Hepatocyte (in vitro differentiated cells): ENCODE results near the gene CDH1. TPM values are rescaled to one million over a fixed set of nuclear protein-coding genes. Genes with fewer than 3 reads are reported as not detected.

Experiments
- DNase-seq: peaks from one replicate; pipeline ENCODE4 v3.0.0-alpha.2; 2016; ENCODE audit warnings: low spot score
- H2AFZ ChIP-seq: fragments of 200-600 bp; sonication (generic); 2 replicates; pipeline ENCODE4 v1.6.0; 2016; ENCODE audit warnings: antibody characterized with exemption, mild to moderate bottlenecking
- H3K27ac ChIP-seq: fragments of 200-600 bp; sonication (generic); 2 replicates; pipeline ENCODE4 v1.5.1; 2016; ENCODE audit warnings: mild to moderate bottlenecking
- H3K27me3 ChIP-seq: fragments of 200-600 bp; sonication (generic); 2 replicates; pipeline ENCODE4 v1.6.1; 2016
- H3K36me3 ChIP-seq: fragments of 200-600 bp; sonication (generic); replicated peaks from 2 replicates; pipeline ENCODE4 v1.5.1; 2016; ENCODE audit warnings: low read depth; ENCODE audit not compliant: insufficient read depth
- H3K4me1 ChIP-seq: fragments of 200-600 bp; sonication (generic); 2 replicates; pipeline ENCODE4 v1.5.1; 2016; ENCODE audit warnings: mild to moderate bottlenecking, moderate library complexity; ENCODE audit not compliant: insufficient read depth
- H3K4me2 ChIP-seq: fragments of 200-600 bp; sonication (generic); 2 replicates; pipeline ENCODE4 v1.6.0; 2016
- H3K4me3 ChIP-seq: fragments of 200-600 bp; sonication (generic); 2 replicates; pipeline ENCODE4 v1.5.1; 2016; ENCODE audit warnings: mild to moderate bottlenecking
- H3K79me2 ChIP-seq: fragments of 200-600 bp; sonication (generic); 2 replicates; pipeline ENCODE4 v1.6.0; 2017; ENCODE audit warnings: mild to moderate bottlenecking
- H3K9me2 ChIP-seq: fragments of 200-600 bp; sonication (generic); replicated peaks from 2 replicates; pipeline ENCODE4 v1.6.0; 2017; ENCODE audit warnings: mild to moderate bottlenecking; ENCODE audit not compliant: insufficient read depth
- H3K9me3 ChIP-seq: fragments of 200-600 bp; sonication (generic); 2 replicates; pipeline ENCODE4 v1.5.1; 2016; ENCODE audit warnings: low read depth, mild to moderate bottlenecking
- H4K20me1 ChIP-seq: fragments of 200-600 bp; sonication (generic); 2 replicates; pipeline ENCODE4 v1.6.0; 2016; ENCODE audit warnings: mild to moderate bottlenecking; ENCODE audit not compliant: insufficient read depth, poor library complexity, severe bottlenecking
- EZH2 ChIP-seq: fragments of 200-600 bp; sonication (generic); IDR thresholded peaks from 2 replicates; pipeline ENCODE4 v1.6.1; 2016; ENCODE audit warnings: antibody characterized with exemption, mild to moderate bottlenecking, borderline replicate concordance
- EZH2phosphoT487 ChIP-seq: fragments of 200-600 bp; sonication (generic); IDR thresholded peaks from one replicate; pipeline ENCODE4 v1.6.1; 2018; ENCODE audit warnings: antibody characterized with exemption, mild to moderate bottlenecking, low read depth, moderate library complexity; ENCODE audit not compliant: unreplicated experiment, severe bottlenecking
- WGBS: methylation state at CpG from one replicate; pipeline ENCODE4 v1.1.6; 2016; ENCODE audit warnings: low lambda C conversion rate; ENCODE audit errors: missing lambda C conversion rate; 5-methylcytosine and 5-hydroxymethylcytosine counted together
- polyA plus RNA-seq: library from polyadenylated mRNA; unstranded; fragments of >200 nt; fragmentation: Nextera tagmentation; extraction: Ambion mirVana; gene quantifications from 2 replicates; pipeline ENCODE4 v1.2.1, GENCODE V29; 2016
- total RNA-seq: library from RNA; depleted of rRNA; stranded (reverse); fragments of >200 nt; gene quantifications from 2 replicates; pipeline ENCODE4 v1.2.3, GENCODE V29; 2014
- TF ChIP-seq, protein P1 (sequence below): fragments of 200-600 bp; sonication (generic); IDR thresholded peaks from 2 replicates; pipeline ENCODE4 v1.5.1; 2016; ENCODE audit warnings: antibody characterized with exemption, mild to moderate bottlenecking; ENCODE audit not compliant: poor library complexity

CDH1 gene
- total and polyA plus RNA-seq, 2 experiments from 2014 or later, result 131 to 190 TPM

DNA sequence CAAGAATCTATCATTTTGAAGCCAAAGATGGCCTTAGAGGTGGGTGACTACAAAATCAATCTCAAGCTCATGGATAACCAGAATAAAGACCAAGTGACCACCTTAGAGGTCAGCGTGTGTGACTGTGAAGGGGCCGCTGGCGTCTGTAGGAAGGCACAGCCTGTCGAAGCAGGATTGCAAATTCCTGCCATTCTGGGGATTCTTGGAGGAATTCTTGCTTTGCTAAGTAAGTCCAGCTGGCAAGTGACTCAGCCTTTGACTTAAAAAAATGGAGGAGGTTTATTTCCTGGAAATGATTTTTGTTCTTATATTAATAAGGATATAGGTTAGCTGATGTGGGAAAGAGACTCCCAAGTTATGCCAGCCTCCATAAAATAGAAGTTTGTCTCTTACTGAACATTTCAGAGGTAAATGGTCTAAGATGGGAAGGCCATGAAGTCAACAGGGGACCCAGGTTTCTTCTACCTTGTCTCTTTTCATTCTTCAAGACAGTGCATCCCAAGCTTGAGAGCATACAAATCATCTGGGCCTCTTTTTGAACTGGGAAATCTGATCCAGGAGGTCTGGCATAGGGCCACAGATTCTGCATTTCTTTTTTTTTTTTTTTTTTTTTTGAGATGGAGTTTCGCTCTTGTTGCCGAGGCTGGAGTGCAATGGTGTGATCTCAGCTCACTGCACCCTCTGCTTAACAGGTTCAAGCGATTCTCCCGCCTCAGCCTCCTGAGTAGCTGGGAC, 86.5 kb downstream of the CDH1 start:
- H3K27ac ChIP-seq, result peak overlapping the region; percentile 71
- no peaks in the 10 kb centered on the region for H3K27me3 ChIP-seq
- H2AFZ ChIP-seq, result no peak overlapping the region
- peak; percentile 44 for DNase-seq
- WGBS, result 72% methylated on average over 8 of the region's 8 CpGs
- H3K36me3 ChIP-seq, result no peaks in the 10 kb centered on the region
- no peaks in the 10 kb centered on the region for H3K4me1 ChIP-seq
- H3K4me3 ChIP-seq, result no peak overlapping the region
- H4K20me1 ChIP-seq, result no peaks in the 10 kb centered on the region
- H3K9me3 ChIP-seq, result no peaks in the 10 kb centered on the region
- H3K9me2 ChIP-seq, result no peaks in the 10 kb centered on the region
- TF ChIP-seq EZH2, result no peak
- TF ChIP-seq, protein P1, sequence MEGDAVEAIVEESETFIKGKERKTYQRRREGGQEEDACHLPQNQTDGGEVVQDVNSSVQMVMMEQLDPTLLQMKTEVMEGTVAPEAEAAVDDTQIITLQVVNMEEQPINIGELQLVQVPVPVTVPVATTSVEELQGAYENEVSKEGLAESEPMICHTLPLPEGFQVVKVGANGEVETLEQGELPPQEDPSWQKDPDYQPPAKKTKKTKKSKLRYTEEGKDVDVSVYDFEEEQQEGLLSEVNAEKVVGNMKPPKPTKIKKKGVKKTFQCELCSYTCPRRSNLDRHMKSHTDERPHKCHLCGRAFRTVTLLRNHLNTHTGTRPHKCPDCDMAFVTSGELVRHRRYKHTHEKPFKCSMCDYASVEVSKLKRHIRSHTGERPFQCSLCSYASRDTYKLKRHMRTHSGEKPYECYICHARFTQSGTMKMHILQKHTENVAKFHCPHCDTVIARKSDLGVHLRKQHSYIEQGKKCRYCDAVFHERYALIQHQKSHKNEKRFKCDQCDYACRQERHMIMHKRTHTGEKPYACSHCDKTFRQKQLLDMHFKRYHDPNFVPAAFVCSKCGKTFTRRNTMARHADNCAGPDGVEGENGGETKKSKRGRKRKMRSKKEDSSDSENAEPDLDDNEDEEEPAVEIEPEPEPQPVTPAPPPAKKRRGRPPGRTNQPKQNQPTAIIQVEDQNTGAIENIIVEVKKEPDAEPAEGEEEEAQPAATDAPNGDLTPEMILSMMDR, result no peak
- TF ChIP-seq EZH2phosphoT487, result no peak
- H3K79me2 ChIP-seq, result no peaks in the 10 kb centered on the region
- no peak overlapping the region for H3K4me2 ChIP-seq

- Histone ChIP-seq H3K4me3 (no peak overlapping the region), H3K9me2 (no peaks in the 10 kb centered on the region), H3K36me3 (no peaks in the 10 kb centered on the region), H3K4me2 (no peak overlapping the region), H4K20me1 (no peaks in the 10 kb centered on the region), H3K27ac (no peak overlapping the region), H3K4me1 (no peaks in the 10 kb centered on the region), H3K27me3 (no peaks in the 10 kb centered on the region), H2AFZ (no peak overlapping the region), H3K9me3 (no peaks in the 10 kb centered on the region), H3K79me2 (no peaks in the 10 kb centered on the region)
- no peak for TF ChIP-seq EZH2
- TF ChIP-seq EZH2phosphoT487, result no peak
- TF ChIP-seq, protein P1, result no peak
- no peak for DNase-seq
These were observed 88.3 kb downstream of the CDH1 start for GRCh38 chr16:68825427-68825826.

DNA sequence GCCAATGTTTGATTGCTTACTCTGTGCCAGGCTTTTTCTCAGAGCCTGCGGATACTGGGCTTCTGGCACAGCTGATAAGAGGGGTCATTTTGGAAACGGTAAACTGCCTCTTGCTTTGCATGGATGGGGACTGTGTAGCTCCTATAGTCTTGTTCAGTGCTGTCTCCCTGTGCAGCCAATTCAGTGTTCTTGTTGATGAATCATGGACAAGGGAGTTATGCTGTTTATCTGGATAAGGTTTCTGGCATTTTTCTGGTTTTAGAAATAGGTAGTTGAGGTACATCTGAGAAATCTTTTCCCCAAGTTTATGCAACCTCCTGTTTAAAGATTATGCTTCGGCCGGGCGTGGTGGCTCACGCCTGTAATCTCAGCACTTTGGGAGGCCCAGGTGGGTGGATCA, 89.6 kb downstream of the CDH1 start:
- no peak for TF ChIP-seq EZH2phosphoT487
- TF ChIP-seq, protein P1, result no peak
- no peak for TF ChIP-seq EZH2
- 84% methylated on average over 6 of the region's 6 CpGs for WGBS
- no peak for DNase-seq

More for the DNA sequence above, 89.6 kb downstream of the CDH1 start:
- Histone ChIP-seq H4K20me1 (no peaks in the 10 kb centered on the region), H3K4me1 (no peaks in the 10 kb centered on the region), H3K9me2 (no peaks in the 10 kb centered on the region), H3K36me3 (no peaks in the 10 kb centered on the region), H3K27ac (no peak overlapping the region), H3K4me3 (no peak overlapping the region), H3K79me2 (no peaks in the 10 kb centered on the region), H3K4me2 (no peak overlapping the region), H2AFZ (no peak overlapping the region), H3K27me3 (no peaks in the 10 kb centered on the region), H3K9me3 (no peaks in the 10 kb centered on the region)
